Karpas-422 (cell line): ENCODE results near the gene PRKAG3. TPM values are rescaled to one million over a fixed set of nuclear protein-coding genes. Genes with fewer than 3 reads are reported as not detected.

ENCODE experiments used
- DNase-seq: peaks from one replicate; pipeline ENCODE4 v3.0.0-alpha.2; 2015
- H2AFZ ChIP-seq: fragments of 200-600 bp; sonication (generic); 2 replicates; pipeline ENCODE4 v1.6.1; 2014; ENCODE audit warnings: antibody characterized with exemption, low read length, mixed read lengths
- H3K27ac ChIP-seq: fragments of 200-600 bp; sonication (generic); 2 replicates; pipeline ENCODE4 v1.5.1; 2014; ENCODE audit warnings: mild to moderate bottlenecking, low read length, moderate library complexity
- H3K27me3 ChIP-seq: fragments of 200-600 bp; sonication (generic); 2 replicates; pipeline ENCODE4 v1.6.1; 2014; ENCODE audit warnings: low read length, mixed read lengths
- H3K36me3 ChIP-seq: fragments of 200-600 bp; sonication (generic); 2 replicates; pipeline ENCODE4 v1.6.1; 2014; ENCODE audit warnings: low read length, mixed read lengths; ENCODE audit not compliant: insufficient read depth
- H3K4me1 ChIP-seq: fragments of 200-600 bp; sonication (generic); 2 replicates; pipeline ENCODE4 v1.6.1; 2014; ENCODE audit warnings: mild to moderate bottlenecking, low read length, mixed read lengths
- H3K4me2 ChIP-seq: fragments of 200-600 bp; sonication (generic); 2 replicates; pipeline ENCODE4 v1.6.1; 2014; ENCODE audit warnings: low read length, low read depth, mild to moderate bottlenecking; ENCODE audit not compliant: poor library complexity, severe bottlenecking
- H3K4me3 ChIP-seq: fragments of 200-600 bp; sonication (generic); 2 replicates; pipeline ENCODE4 v1.5.1; 2014; ENCODE audit warnings: mild to moderate bottlenecking, antibody characterized with exemption, low read length, mixed read lengths
- H3K79me2 ChIP-seq: fragments of 200-600 bp; sonication (generic); 2 replicates; pipeline ENCODE4 v1.6.1; 2014; ENCODE audit warnings: mild to moderate bottlenecking, low read length, mixed read lengths
- H3K9ac ChIP-seq: fragments of 200-600 bp; sonication (generic); 2 replicates; pipeline ENCODE4 v1.6.0; 2014; ENCODE audit warnings: low read length
- H3K9me2 ChIP-seq: fragments of 200-600 bp; sonication (generic), shearing (Covaris generic); replicated peaks from 2 replicates; pipeline ENCODE4 v1.6.0; 2014; ENCODE audit warnings: mild to moderate bottlenecking, low read length, moderate library complexity; ENCODE audit not compliant: insufficient read depth
- H3K9me3 ChIP-seq: fragments of 300-700, 200-600 bp; sonication (generic); 2 replicates; pipeline ENCODE4 v1.6.1; 2014; ENCODE audit warnings: low read length, mixed read lengths
- H4K20me1 ChIP-seq: fragments of 200-600 bp; sonication (generic); 2 replicates; pipeline ENCODE4 v1.6.1; 2014; ENCODE audit warnings: mild to moderate bottlenecking, antibody characterized with exemption, low read length, low read depth; ENCODE audit not compliant: insufficient read depth
- total RNA-seq: library from RNA; depleted of rRNA; stranded (reverse); fragments of >200 nt; shearing (Covaris generic); gene quantifications from 2 replicates; pipeline ENCODE4 v1.2.3, GENCODE V29; 2014; ENCODE audit warnings: low replicate concordance

Gene PRKAG3
- total RNA-seq, 1 experiment from 2014 or later = not detected

- no peaks in the 10 kb centered on the region for H3K36me3 ChIP-seq
- no peaks in the 10 kb centered on the region for H3K9me2 ChIP-seq
- H4K20me1 ChIP-seq = no peaks in the 10 kb centered on the region
- H3K9ac ChIP-seq = no peak overlapping the region
- no peak for DNase-seq
- H3K4me1 ChIP-seq = no peaks in the 10 kb centered on the region
- H3K27ac ChIP-seq = no peak overlapping the region
- H3K4me3 ChIP-seq = no peak overlapping the region
- H3K9me3 ChIP-seq = no peaks in the 10 kb centered on the region
- no peaks in the 10 kb centered on the region for H3K27me3 ChIP-seq
- no peak overlapping the region for H3K4me2 ChIP-seq
- H2AFZ ChIP-seq = no peak overlapping the region
- no peaks in the 10 kb centered on the region for H3K79me2 ChIP-seq
Measured at GRCh38 chr2:218783688-218784087, 47.9 kb downstream of the PRKAG3 start.

- H3K4me3 ChIP-seq = no peak overlapping the region
Measured at GRCh38 chr2:218782528-218782844, 49.1 kb downstream of the PRKAG3 start.

GRCh38 chr2:218781691-218782527 is 49.7 kb downstream of the PRKAG3 start, which contains the start of gene CYP27A1:
TSS of gene CYP27A1 (plus strand) at chr2:218782147. CDS start at chr2:218782183, 36 bp downstream.
- Histone ChIP-seq H3K4me3 (no peak within 1 kb of the TSS), H3K9ac (no peak within 1 kb of the TSS), H3K27me3 (no peaks in the 10 kb centered on the region), H3K9me2 (no peaks in the 10 kb centered on the region), H3K36me3 (no peaks in the 10 kb centered on the region), H3K4me1 (no peaks in the 10 kb centered on the region), H3K27ac (no peak within 1 kb of the TSS), H3K4me2 (no peak within 1 kb of the TSS), H4K20me1 (no peaks in the 10 kb centered on the region), H3K9me3 (no peaks in the 10 kb centered on the region), H3K79me2 (no peaks in the 10 kb centered on the region), H2AFZ (no peak within 1 kb of the TSS)
- DNase-seq = no peak

More at GRCh38 chr2:218782528-218782844, 49.1 kb downstream of the PRKAG3 start:
- H3K79me2 ChIP-seq = no peaks in the 10 kb centered on the region
- no peak overlapping the region for H3K27ac ChIP-seq
- H2AFZ ChIP-seq = no peak overlapping the region
- H3K4me2 ChIP-seq = no peak overlapping the region
- no peak overlapping the region for H3K9ac ChIP-seq
- H4K20me1 ChIP-seq = no peaks in the 10 kb centered on the region
- H3K9me3 ChIP-seq = no peaks in the 10 kb centered on the region
- H3K4me1 ChIP-seq = no peaks in the 10 kb centered on the region
- H3K27me3 ChIP-seq = no peaks in the 10 kb centered on the region
- no peaks in the 10 kb centered on the region for H3K36me3 ChIP-seq
- DNase-seq = no peak
- no peaks in the 10 kb centered on the region for H3K9me2 ChIP-seq

GRCh38 chr2:218780851-218781690 is 50.5 kb downstream of the PRKAG3 start:
- H3K27ac ChIP-seq = no peak overlapping the region
- no peaks in the 10 kb centered on the region for H3K9me3 ChIP-seq
- no peaks in the 10 kb centered on the region for H3K27me3 ChIP-seq
- H4K20me1 ChIP-seq = no peaks in the 10 kb centered on the region
- H3K4me1 ChIP-seq = no peaks in the 10 kb centered on the region
- no peak overlapping the region for H3K9ac ChIP-seq
- H3K36me3 ChIP-seq = no peaks in the 10 kb centered on the region
- H3K4me2 ChIP-seq = no peak overlapping the region
- no peak overlapping the region for H3K4me3 ChIP-seq
- no peaks in the 10 kb centered on the region for H3K79me2 ChIP-seq
- no peak for DNase-seq
- no peak overlapping the region for H2AFZ ChIP-seq
- no peaks in the 10 kb centered on the region for H3K9me2 ChIP-seq

- Histone ChIP-seq H3K9ac (no peak overlapping the region), H3K27ac (no peak overlapping the region), H3K9me3 (no peaks in the 10 kb centered on the region), H3K4me1 (no peaks in the 10 kb centered on the region), H3K4me2 (no peak overlapping the region), H3K9me2 (no peaks in the 10 kb centered on the region), H3K27me3 (no peaks in the 10 kb centered on the region), H3K36me3 (no peaks in the 10 kb centered on the region), H4K20me1 (no peaks in the 10 kb centered on the region), H2AFZ (no peak overlapping the region), H3K4me3 (no peak overlapping the region), H3K79me2 (no peaks in the 10 kb centered on the region)
- DNase-seq = no peak
Measured at GRCh38 chr2:218780046-218780445, 51.6 kb downstream of the PRKAG3 start.

- H3K9me3 ChIP-seq = no peaks in the 10 kb centered on the region
- no peaks in the 10 kb centered on the region for H3K4me1 ChIP-seq
- no peak overlapping the region for H3K27ac ChIP-seq
- no peak overlapping the region for H2AFZ ChIP-seq
- H3K4me2 ChIP-seq = no peak overlapping the region
- no peak overlapping the region for H3K4me3 ChIP-seq
- H4K20me1 ChIP-seq = no peaks in the 10 kb centered on the region
- H3K9me2 ChIP-seq = no peaks in the 10 kb centered on the region
- no peaks in the 10 kb centered on the region for H3K79me2 ChIP-seq
- DNase-seq = no peak
- no peaks in the 10 kb centered on the region for H3K36me3 ChIP-seq
- no peak overlapping the region for H3K9ac ChIP-seq
- no peaks in the 10 kb centered on the region for H3K27me3 ChIP-seq
Measured at GRCh38 chr2:218777276-218777990, 54.2 kb downstream of the PRKAG3 start.

GRCh38 chr2:218776488-218776887 is 55.1 kb downstream of the PRKAG3 start:
- H3K27ac ChIP-seq = no peak overlapping the region
- no peak overlapping the region for H3K4me2 ChIP-seq
- no peaks in the 10 kb centered on the region for H3K79me2 ChIP-seq
- H3K9me2 ChIP-seq = no peaks in the 10 kb centered on the region
- no peak overlapping the region for H3K4me3 ChIP-seq
- DNase-seq = no peak
- no peak overlapping the region for H3K9ac ChIP-seq
- H4K20me1 ChIP-seq = no peaks in the 10 kb centered on the region
- H3K36me3 ChIP-seq = no peaks in the 10 kb centered on the region
- no peak overlapping the region for H2AFZ ChIP-seq
- no peaks in the 10 kb centered on the region for H3K9me3 ChIP-seq
- no peaks in the 10 kb centered on the region for H3K4me1 ChIP-seq
- no peaks in the 10 kb centered on the region for H3K27me3 ChIP-seq

GRCh38 chr2:218773881-218774280 is 57.7 kb downstream of the PRKAG3 start:
- Histone ChIP-seq H3K36me3 (no peaks in the 10 kb centered on the region), H3K4me3 (no peak overlapping the region), H3K27ac (no peak overlapping the region), H3K9me3 (no peaks in the 10 kb centered on the region), H3K79me2 (no peaks in the 10 kb centered on the region), H3K27me3 (no peaks in the 10 kb centered on the region), H3K9me2 (no peaks in the 10 kb centered on the region), H3K4me2 (no peak overlapping the region), H3K9ac (no peak overlapping the region), H2AFZ (no peak overlapping the region), H4K20me1 (no peaks in the 10 kb centered on the region), H3K4me1 (no peaks in the 10 kb centered on the region)
- no peak for DNase-seq
